ENCODE data around the gene S100A12. TPM values are rescaled to one million over a fixed set of nuclear protein-coding genes. Genes with fewer than 3 reads are reported as not detected.

The S100A12 gene
- total RNA-seq, 1 experiment from 2014 or later: not detected

DNA sequence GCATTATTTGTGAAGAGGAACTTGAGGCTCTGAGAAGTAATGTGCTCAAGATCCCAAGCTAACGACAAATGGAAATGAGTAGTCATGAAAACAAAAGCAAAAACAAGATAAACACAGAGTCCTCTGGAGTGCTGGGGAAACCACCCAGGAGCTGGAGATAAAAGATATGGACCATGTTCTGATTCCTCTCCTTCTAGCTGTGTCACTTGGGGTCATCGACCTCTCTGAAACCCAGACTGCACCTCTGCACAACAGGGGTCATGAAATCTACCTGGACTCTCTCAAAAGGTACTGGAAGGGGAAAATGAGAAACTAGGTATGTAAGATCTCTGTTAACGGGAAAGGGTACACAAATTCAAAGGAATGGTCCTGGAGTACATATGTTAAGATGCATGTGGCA, 33.2 kb downstream of the S100A12 start:
- CTCF ChIA-PET: no interaction called here
- POLR2A ChIA-PET (ENCODE audit: unreplicated experiment): no interaction called here

GRCh38 chr1:153341431-153341934, 33.9 kb downstream of the S100A12 start:
- H3K4me1 ChIP-seq (ENCODE audit: insufficient read depth, low read length): no peaks in the 10 kb centered on the region
- no peaks in the 10 kb centered on the region for H3F3A ChIP-seq (ENCODE audit: low read length, unreplicated experiment)
- no peaks in the 10 kb centered on the region for H3K9me2 ChIP-seq (replicated peaks; ENCODE audit: low read length)
- H2AFZ ChIP-seq (ENCODE audit: low read length): no peak overlapping the region
- peaks cover 96% of the 10 kb centered on the region for H3K27me3 ChIP-seq (ENCODE audit: low read length)
- no peaks in the 10 kb centered on the region for H3K36me3 ChIP-seq (ENCODE audit: low read depth, low read length)
- H3K4me2 ChIP-seq (ENCODE audit: low read length): no peak overlapping the region
- H3K4me3 ChIP-seq (ENCODE audit: low read length): no peak overlapping the region
- CTCF ChIA-PET: no interaction called here
- H3K27ac ChIP-seq (ENCODE audit: low read length): no peak overlapping the region
- H3K9ac ChIP-seq (ENCODE audit: low read length): no peak overlapping the region
- no peaks in the 10 kb centered on the region for H3K79me2 ChIP-seq (ENCODE audit: low read length)
- H4K20me1 ChIP-seq (ENCODE audit: low read length): no peaks in the 10 kb centered on the region
- DNase-seq (no peak), ATAC-seq (no peak)
- POLR2A ChIA-PET (ENCODE audit: unreplicated experiment): no interaction called here
- intact Hi-C loops (cut with micrococcal nuclease): no loop called here
- H3K9me3 ChIP-seq (ENCODE audit: low read length): no peaks in the 10 kb centered on the region
- TF ChIP-seq EZH2 (IDR thresholded peaks at IDR 0.05; ENCODE audit: low read length, unreplicated experiment) (no peak), EZH2phosphoT487 (IDR thresholded peaks at IDR 0.05; ENCODE audit: borderline replicate concordance, low read length) (no peak)
- BruUV-seq (replicated peaks): no TSS peak

More for the DNA sequence above, 33.2 kb downstream of the S100A12 start:
- Histone ChIP-seq H3K27ac (ENCODE audit: low read length) (no peak overlapping the region), H3F3A (ENCODE audit: low read length, unreplicated experiment) (no peaks in the 10 kb centered on the region), H3K9ac (ENCODE audit: low read length) (no peak overlapping the region), H3K9me2 (replicated peaks; ENCODE audit: low read length) (no peaks in the 10 kb centered on the region), H3K27me3 (ENCODE audit: low read length) (peaks cover 100% of the 10 kb centered on the region), H3K36me3 (ENCODE audit: low read depth, low read length) (no peaks in the 10 kb centered on the region), H3K79me2 (ENCODE audit: low read length) (no peaks in the 10 kb centered on the region), H3K4me2 (ENCODE audit: low read length) (no peak overlapping the region), H3K4me3 (ENCODE audit: low read length) (no peak overlapping the region), H2AFZ (ENCODE audit: low read length) (no peak overlapping the region), H4K20me1 (ENCODE audit: low read length) (no peaks in the 10 kb centered on the region), H3K9me3 (ENCODE audit: low read length) (no peaks in the 10 kb centered on the region), H3K4me1 (ENCODE audit: insufficient read depth, low read length) (no peaks in the 10 kb centered on the region)
- DNase-seq: no peak
- no peak for TF ChIP-seq EZH2phosphoT487 (IDR thresholded peaks at IDR 0.05; ENCODE audit: borderline replicate concordance, low read length)
- no peak for TF ChIP-seq EZH2 (IDR thresholded peaks at IDR 0.05; ENCODE audit: low read length, unreplicated experiment)
- no peak for TF ChIP-seq CTCF (conservative IDR thresholded peaks at IDR 0.05; ENCODE audit: low read depth, low read length)
- ATAC-seq: no peak
- BruUV-seq (replicated peaks): no TSS peak
- intact Hi-C loops (cut with micrococcal nuclease): no loop called here

GRCh38 chr1:153340356-153340755, 35.1 kb downstream of the S100A12 start:
- Histone ChIP-seq H3K9ac (ENCODE audit: low read length) (no peak overlapping the region), H3K27me3 (ENCODE audit: low read length) (peaks cover 84% of the 10 kb centered on the region), H4K20me1 (ENCODE audit: low read length) (no peaks in the 10 kb centered on the region), H3K27ac (ENCODE audit: low read length) (no peak overlapping the region), H3K4me2 (ENCODE audit: low read length) (no peak overlapping the region), H3K9me2 (replicated peaks; ENCODE audit: low read length) (no peaks in the 10 kb centered on the region), H3K79me2 (ENCODE audit: low read length) (no peaks in the 10 kb centered on the region), H2AFZ (ENCODE audit: low read length) (no peak overlapping the region), H3F3A (ENCODE audit: low read length, unreplicated experiment) (no peaks in the 10 kb centered on the region), H3K4me1 (ENCODE audit: insufficient read depth, low read length) (no peaks in the 10 kb centered on the region), H3K36me3 (ENCODE audit: low read depth, low read length) (no peaks in the 10 kb centered on the region), H3K9me3 (ENCODE audit: low read length) (no peaks in the 10 kb centered on the region), H3K4me3 (ENCODE audit: low read length) (no peak overlapping the region)
- no TSS peak for BruUV-seq (replicated peaks)
- CTCF ChIA-PET: no interaction called here
- POLR2A ChIA-PET (ENCODE audit: unreplicated experiment): no interaction called here
- TF ChIP-seq EZH2phosphoT487 (IDR thresholded peaks at IDR 0.05; ENCODE audit: borderline replicate concordance, low read length): no peak
- no peak for TF ChIP-seq CTCF (conservative IDR thresholded peaks at IDR 0.05; ENCODE audit: low read depth, low read length)
- TF ChIP-seq EZH2 (IDR thresholded peaks at IDR 0.05; ENCODE audit: low read length, unreplicated experiment): no peak
- DNase-seq: no peak
- no peak for ATAC-seq
- intact Hi-C loops (cut with micrococcal nuclease): no loop called here
